HS-5 (cell line): Measurements from ENCODE around the gene DCANP1.

Experiments used
- DNase-seq: peaks from one replicate; pipeline ENCODE4 v3.0.0-alpha.2; 2012; ENCODE audit warnings: low read depth

DCANP1 gene

GRCh38 chr5:135478938-135479337, 31.8 kb upstream of the DCANP1 start:
- no peak for DNase-seq

GRCh38 chr5:135477613-135478066, 30.5 kb upstream of the DCANP1 start:
- no peak for DNase-seq

- no peak for DNase-seq
Observed at GRCh38 chr5:135476615-135477581, 29.8 kb upstream of the DCANP1 start.

- DNase-seq: no peak
Observed at GRCh38 chr5:135473956-135474670, 27.0 kb upstream of the DCANP1 start.

GRCh38 chr5:135472141-135472540, 25.0 kb upstream of the DCANP1 start:
- DNase-seq: no peak

GRCh38 chr5:135471726-135472125, 24.6 kb upstream of the DCANP1 start:
- no peak for DNase-seq

GRCh38 chr5:135469911-135470310, 22.8 kb upstream of the DCANP1 start:
- no peak for DNase-seq

GRCh38 chr5:135468541-135468940, 21.4 kb upstream of the DCANP1 start:
- DNase-seq: no peak

- no peak for DNase-seq
Observed at GRCh38 chr5:135467871-135468485, 20.8 kb upstream of the DCANP1 start.

- DNase-seq: no peak
Observed at GRCh38 chr5:135467051-135467625, 20.0 kb upstream of the DCANP1 start.

- no peak for DNase-seq
Observed at GRCh38 chr5:135466178-135467050, 19.3 kb upstream of the DCANP1 start.

- DNase-seq: no peak
Observed at GRCh38 chr5:135465391-135466122, 18.4 kb upstream of the DCANP1 start.

GRCh38 chr5:135462304-135462703, 15.2 kb upstream of the DCANP1 start:
- DNase-seq: no peak

- no peak for DNase-seq
Observed at GRCh38 chr5:135461481-135462151, 14.5 kb upstream of the DCANP1 start.

GRCh38 chr5:135460246-135461033, 13.3 kb upstream of the DCANP1 start:
- no peak for DNase-seq

- DNase-seq: no peak
Observed at GRCh38 chr5:135458921-135459331, 11.8 kb upstream of the DCANP1 start.

GRCh38 chr5:135458356-135458755, 11.2 kb upstream of the DCANP1 start:
- DNase-seq: no peak

- DNase-seq: no peak
Observed at GRCh38 chr5:135457424-135458071, 10.4 kb upstream of the DCANP1 start.
